Measurements from ENCODE around the gene DDX49. TPM values are rescaled to one million over a fixed set of nuclear protein-coding genes. Genes with fewer than 3 reads are reported as not detected.
"Not testable (repeated sequence)": the region's sequence is repeated elsewhere in the genome, so short reads cannot be mapped to it uniquely, and the experiment has no call there.

The DDX49 gene
- total and polyA plus RNA-seq, 4 donors: 13.2 to 36.1 (median 29.2) TPM

- TF ChIP-seq FOXA2 (IDR thresholded peaks at IDR 0.05) (no peak), FOXA1 (IDR thresholded peaks at IDR 0.05) (no peak)
- no peak for DNase-seq (ENCODE audit: low spot score)
- H3K27me3 ChIP-seq (ENCODE audit: control insufficient read depth in 4 of 4, insufficient read depth in 4 of 4, low read length in 3 of 4): no peaks in the 10 kb centered on the region
- WGBS: 95% methylated on average over 17 of the region's 17 CpGs
- no peak overlapping the region for H3K27ac ChIP-seq (ENCODE audit: low read depth in 1 of 2, low read length in 2 of 2)
- peaks cover 0 to 9% (median 3%) of the 10 kb centered on the region in 4 donors for H3K4me1 ChIP-seq (ENCODE audit: control insufficient read depth in 4 of 4, insufficient read depth in 4 of 4, low read length in 3 of 4)
- no peaks in the 10 kb centered on the region for H3K9me3 ChIP-seq (ENCODE audit: control insufficient read depth in 4 of 4, low read length in 3 of 4)
- peaks cover 0 to 53% (median 15%) of the 10 kb centered on the region in 4 donors for H3K36me3 ChIP-seq (ENCODE audit: control insufficient read depth in 4 of 4, insufficient read depth in 3 of 4, low read depth in 1 of 4, low read length in 3 of 4)
- no peak overlapping the region for H3K9ac ChIP-seq (ENCODE audit: low read depth in 1 of 2, low read length in 2 of 2)
- no peak overlapping the region for H3K4me3 ChIP-seq (ENCODE audit: low read depth in 1 of 3, low read length in 3 of 3)
Observed at GRCh38 chr19:18900700-18901481, 18.6 kb upstream of the DDX49 start.

GRCh38 chr19:18901491-18901890 is 18.0 kb upstream of the DDX49 start:
- H3K9ac ChIP-seq (ENCODE audit: low read depth in 1 of 2, low read length in 2 of 2): no peak overlapping the region
- H3K27ac ChIP-seq (ENCODE audit: low read depth in 1 of 2, low read length in 2 of 2): no peak overlapping the region
- H3K36me3 ChIP-seq (ENCODE audit: control insufficient read depth in 4 of 4, insufficient read depth in 3 of 4, low read depth in 1 of 4, low read length in 3 of 4): peaks cover under 1 to 59% (median 15%) of the 10 kb centered on the region in 4 donors
- TF ChIP-seq EGR1 (IDR thresholded peaks at IDR 0.05; ENCODE audit: low read depth in 2 of 2): no peak
- H3K4me1 ChIP-seq (ENCODE audit: control insufficient read depth in 4 of 4, insufficient read depth in 4 of 4, low read length in 3 of 4): peaks cover 0 to 8% (median under 1%) of the 10 kb centered on the region in 4 donors
- no peaks in the 10 kb centered on the region for H3K9me3 ChIP-seq (ENCODE audit: control insufficient read depth in 4 of 4, low read length in 3 of 4)
- H3K4me3 ChIP-seq (ENCODE audit: low read depth in 1 of 3, low read length in 3 of 3): no peak overlapping the region
- WGBS: 95% methylated on average over 7 of the region's 7 CpGs
- H3K27me3 ChIP-seq (ENCODE audit: control insufficient read depth in 4 of 4, insufficient read depth in 4 of 4, low read length in 3 of 4): no peaks in the 10 kb centered on the region
- no peak for DNase-seq (ENCODE audit: low spot score)

- H3K27me3 ChIP-seq (ENCODE audit: control insufficient read depth in 4 of 4, insufficient read depth in 4 of 4, low read length in 3 of 4); H3K9me3 ChIP-seq (ENCODE audit: control insufficient read depth in 4 of 4, low read length in 3 of 4); H3K4me3 ChIP-seq (ENCODE audit: low read depth in 1 of 3, low read length in 3 of 3); H3K4me1 ChIP-seq (ENCODE audit: control insufficient read depth in 4 of 4, insufficient read depth in 4 of 4, low read length in 3 of 4); DNase-seq (ENCODE audit: low spot score); H3K27ac ChIP-seq (ENCODE audit: low read depth in 1 of 2, low read length in 2 of 2); H3K9ac ChIP-seq (ENCODE audit: low read depth in 1 of 2, low read length in 2 of 2): not testable (repeated sequence)
- H3K36me3 ChIP-seq (ENCODE audit: control insufficient read depth in 4 of 4, insufficient read depth in 3 of 4, low read depth in 1 of 4, low read length in 3 of 4): peaks cover 4 to 69% (median 20%) of the 10 kb centered on the region in 4 donors
- 97% methylated on average over 5 of the region's 5 CpGs for WGBS
Observed at GRCh38 chr19:18902519-18902918, 17.0 kb upstream of the DDX49 start.

- H3K36me3 ChIP-seq (ENCODE audit: control insufficient read depth in 4 of 4, insufficient read depth in 3 of 4, low read depth in 1 of 4, low read length in 3 of 4): peaks cover 4 to 74% (median 22%) of the 10 kb centered on the region in 4 donors
- H3K9ac ChIP-seq (ENCODE audit: low read depth in 1 of 2, low read length in 2 of 2): no peak overlapping the region
- 93% methylated on average over 29 of the region's 29 CpGs for WGBS
- no peak overlapping the region for H3K27ac ChIP-seq (ENCODE audit: low read depth in 1 of 2, low read length in 2 of 2)
- no peaks in the 10 kb centered on the region for H3K9me3 ChIP-seq (ENCODE audit: control insufficient read depth in 4 of 4, low read length in 3 of 4)
- H3K4me3 ChIP-seq (ENCODE audit: low read depth in 1 of 3, low read length in 3 of 3): no peak overlapping the region
- H3K27me3 ChIP-seq (ENCODE audit: control insufficient read depth in 4 of 4, insufficient read depth in 4 of 4, low read length in 3 of 4): no peaks in the 10 kb centered on the region
- H3K4me1 ChIP-seq (ENCODE audit: control insufficient read depth in 4 of 4, insufficient read depth in 4 of 4, low read length in 3 of 4): peaks cover 0 to 7% (median 0%) of the 10 kb centered on the region in 4 donors
- no peak for DNase-seq (ENCODE audit: low spot score)
- TF ChIP-seq RXRA (IDR thresholded peaks at IDR 0.05): no peak
- no peak for TF ChIP-seq HNF4G (IDR thresholded peaks at IDR 0.05)
- TF ChIP-seq JUND (IDR thresholded peaks at IDR 0.05): no peak
- TF ChIP-seq ATF3 (IDR thresholded peaks at IDR 0.05): no peak
- no peak for TF ChIP-seq MAX (IDR thresholded peaks at IDR 0.05)
- TF ChIP-seq HNF4A (conservative IDR thresholded peaks at IDR 0.05): no peak
- no peak for TF ChIP-seq RAD21 (IDR thresholded peaks at IDR 0.05)
- no peak for TF ChIP-seq EGR1 (IDR thresholded peaks at IDR 0.05; ENCODE audit: low read depth in 2 of 2)
- TF ChIP-seq, protein P1, sequence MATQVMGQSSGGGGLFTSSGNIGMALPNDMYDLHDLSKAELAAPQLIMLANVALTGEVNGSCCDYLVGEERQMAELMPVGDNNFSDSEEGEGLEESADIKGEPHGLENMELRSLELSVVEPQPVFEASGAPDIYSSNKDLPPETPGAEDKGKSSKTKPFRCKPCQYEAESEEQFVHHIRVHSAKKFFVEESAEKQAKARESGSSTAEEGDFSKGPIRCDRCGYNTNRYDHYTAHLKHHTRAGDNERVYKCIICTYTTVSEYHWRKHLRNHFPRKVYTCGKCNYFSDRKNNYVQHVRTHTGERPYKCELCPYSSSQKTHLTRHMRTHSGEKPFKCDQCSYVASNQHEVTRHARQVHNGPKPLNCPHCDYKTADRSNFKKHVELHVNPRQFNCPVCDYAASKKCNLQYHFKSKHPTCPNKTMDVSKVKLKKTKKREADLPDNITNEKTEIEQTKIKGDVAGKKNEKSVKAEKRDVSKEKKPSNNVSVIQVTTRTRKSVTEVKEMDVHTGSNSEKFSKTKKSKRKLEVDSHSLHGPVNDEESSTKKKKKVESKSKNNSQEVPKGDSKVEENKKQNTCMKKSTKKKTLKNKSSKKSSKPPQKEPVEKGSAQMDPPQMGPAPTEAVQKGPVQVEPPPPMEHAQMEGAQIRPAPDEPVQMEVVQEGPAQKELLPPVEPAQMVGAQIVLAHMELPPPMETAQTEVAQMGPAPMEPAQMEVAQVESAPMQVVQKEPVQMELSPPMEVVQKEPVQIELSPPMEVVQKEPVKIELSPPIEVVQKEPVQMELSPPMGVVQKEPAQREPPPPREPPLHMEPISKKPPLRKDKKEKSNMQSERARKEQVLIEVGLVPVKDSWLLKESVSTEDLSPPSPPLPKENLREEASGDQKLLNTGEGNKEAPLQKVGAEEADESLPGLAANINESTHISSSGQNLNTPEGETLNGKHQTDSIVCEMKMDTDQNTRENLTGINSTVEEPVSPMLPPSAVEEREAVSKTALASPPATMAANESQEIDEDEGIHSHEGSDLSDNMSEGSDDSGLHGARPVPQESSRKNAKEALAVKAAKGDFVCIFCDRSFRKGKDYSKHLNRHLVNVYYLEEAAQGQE (IDR thresholded peaks at IDR 0.05): no peak
- no peak for TF ChIP-seq FOXA2 (IDR thresholded peaks at IDR 0.05)
- no peak for TF ChIP-seq TAF1 (conservative IDR thresholded peaks at IDR 0.05)
- no peak for TF ChIP-seq GABPA (IDR thresholded peaks at IDR 0.05 in 1 of 2, conservative IDR thresholded peaks at IDR 0.05 in 1 of 2)
- TF ChIP-seq SP1 (IDR thresholded peaks at IDR 0.05): no peak
- TF ChIP-seq NR2F2 (IDR thresholded peaks at IDR 0.05): no peak
- TF ChIP-seq YY1 (IDR thresholded peaks at IDR 0.05): no peak
- TF ChIP-seq FOXA1 (IDR thresholded peaks at IDR 0.05): no peak
Observed at GRCh38 chr19:18903156-18904037, 16.1 kb upstream of the DDX49 start.
